HG03066 (cell line): ENCODE results near the gene SDR42E2.
A peak's percentile ranks its signal among the peaks of the same experiment; 100 is the strongest.
"Not testable (repeated sequence)": the region's sequence is repeated elsewhere in the genome, so short reads cannot be mapped to it uniquely, and the experiment has no call there.

Experiments
- ATAC-seq: cut with Tn5 transposase; IDR thresholded peaks from one replicate; pipeline ENCODE4 v1.9.1; 2021; ENCODE audit warnings: low read depth; ENCODE audit not compliant: unreplicated experiment

The SDR42E2 gene

GRCh38 chr16:22207715-22208360 lies 45.5 kb downstream of the SDR42E2 start:
- no peak for ATAC-seq

DNA sequence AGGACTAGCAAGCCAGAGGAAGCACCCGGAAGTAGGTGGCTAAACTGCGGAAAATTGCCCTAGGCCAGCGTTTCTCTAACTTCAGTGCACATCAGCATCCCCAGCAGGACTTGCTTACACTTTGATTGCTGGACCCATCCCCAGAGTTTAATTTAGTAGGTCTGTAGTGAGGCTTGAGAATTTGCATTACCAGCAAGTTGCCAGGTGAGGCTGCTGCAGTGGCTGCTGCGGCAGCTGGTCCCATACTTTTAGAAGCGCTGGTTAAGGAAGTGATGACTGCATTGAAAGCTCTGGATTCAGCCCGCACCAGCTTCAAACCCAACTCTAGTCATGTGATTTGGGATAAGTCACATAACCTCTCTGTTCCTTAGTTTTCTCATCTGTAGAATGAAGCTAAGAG lies 48.0 kb downstream of the SDR42E2 start:
- ATAC-seq = no peak

DNA sequence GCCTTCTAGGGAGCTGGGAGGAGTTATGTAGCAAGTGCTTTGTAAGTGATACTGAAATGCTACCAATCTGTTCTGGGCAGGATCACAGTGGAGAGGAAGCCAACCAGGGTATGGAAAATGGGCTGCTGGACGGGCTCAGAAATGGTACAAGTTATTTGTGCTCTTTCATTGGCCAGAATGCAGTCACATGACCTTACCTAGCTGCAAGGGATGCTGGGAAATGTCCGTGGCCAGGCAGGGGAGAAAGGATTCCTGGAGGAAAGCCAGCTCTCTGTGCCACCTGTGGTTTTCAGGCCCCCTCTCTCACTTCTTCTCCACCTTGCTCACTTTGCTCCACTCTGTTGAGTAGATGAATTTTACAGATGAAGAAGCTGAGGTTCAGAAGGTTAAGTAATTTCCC lies 48.5 kb downstream of the SDR42E2 start:
- no peak for ATAC-seq

DNA sequence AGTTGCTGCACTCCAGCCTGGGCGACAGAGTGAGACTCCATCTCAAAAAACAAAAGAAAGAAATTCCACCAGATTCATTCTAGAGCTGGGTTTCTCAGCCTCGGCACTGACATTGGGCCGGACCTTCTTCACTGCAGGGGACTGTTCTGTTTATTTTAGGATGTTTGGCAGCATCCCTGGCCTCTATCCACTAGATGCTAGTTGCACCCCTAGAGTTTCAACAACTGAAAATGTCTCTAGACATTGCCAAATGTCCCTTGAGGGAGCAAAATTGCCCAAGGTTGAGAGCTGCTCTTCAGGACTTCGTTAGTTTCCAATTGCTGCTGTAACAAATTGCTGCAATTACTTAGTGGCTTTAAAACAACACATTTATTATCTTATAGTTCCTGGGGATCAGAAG lies 50.9 kb downstream of the SDR42E2 start:
- ATAC-seq = no peak

GRCh38 chr16:22213801-22214200 lies 51.5 kb downstream of the SDR42E2 start:
- no peak for ATAC-seq

GRCh38 chr16:22214402-22214801 lies 52.1 kb downstream of the SDR42E2 start:
- ATAC-seq = no peak

DNA sequence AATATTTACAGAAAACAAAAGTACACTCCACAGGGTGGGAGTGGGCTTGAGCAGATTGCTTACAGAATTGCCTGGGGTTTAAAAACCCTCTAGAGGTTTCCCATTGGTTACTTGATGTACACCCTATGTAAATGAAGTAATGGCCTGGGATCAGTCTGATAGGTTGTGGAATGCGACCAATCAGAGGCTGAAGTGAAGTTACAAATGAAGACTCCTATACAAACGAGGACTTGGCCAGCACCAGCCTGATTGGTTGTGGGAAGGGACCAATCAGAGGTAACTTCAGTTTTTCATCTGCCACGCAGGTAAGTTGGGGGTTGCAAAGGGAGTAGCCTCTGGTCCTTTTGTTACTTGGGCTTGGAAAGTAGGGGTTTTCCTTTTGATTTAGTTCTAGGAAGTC lies 52.6 kb downstream of the SDR42E2 start:
- ATAC-seq = no peak

DNA sequence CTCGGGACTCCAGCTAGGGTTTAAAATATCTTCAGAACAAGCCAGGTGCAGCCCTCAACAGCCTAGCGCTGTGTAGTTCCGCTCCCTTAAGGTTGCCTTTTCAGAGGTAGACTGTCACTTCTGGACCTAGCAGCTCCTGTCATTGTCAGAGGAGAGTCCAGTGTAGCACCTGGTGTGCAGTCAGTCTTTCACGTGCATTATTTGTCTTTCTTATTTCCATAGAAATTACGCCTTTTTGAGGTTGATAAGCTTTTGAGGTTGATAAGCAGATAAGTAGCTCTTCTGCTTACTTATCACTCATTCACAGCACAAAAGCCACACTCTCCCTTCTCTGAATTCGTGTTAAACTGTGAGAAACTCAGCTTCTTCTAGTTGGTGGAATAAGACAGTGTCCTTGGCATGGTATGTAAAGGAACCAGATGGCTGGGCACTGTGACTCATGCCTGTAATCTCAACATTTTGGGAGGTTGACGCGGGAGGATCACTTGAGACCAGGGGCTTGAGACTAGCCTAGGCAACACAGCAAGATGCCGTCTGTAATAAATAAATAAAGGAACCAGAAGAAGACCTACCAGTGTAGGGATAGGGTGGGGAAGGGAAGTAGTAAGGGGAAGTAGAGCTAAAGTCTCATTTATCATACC lies 54.0 kb downstream of the SDR42E2 start:
- ATAC-seq = no peak

GRCh38 chr16:22216832-22217225 lies 54.5 kb downstream of the SDR42E2 start:
- not testable (repeated sequence) for ATAC-seq

DNA sequence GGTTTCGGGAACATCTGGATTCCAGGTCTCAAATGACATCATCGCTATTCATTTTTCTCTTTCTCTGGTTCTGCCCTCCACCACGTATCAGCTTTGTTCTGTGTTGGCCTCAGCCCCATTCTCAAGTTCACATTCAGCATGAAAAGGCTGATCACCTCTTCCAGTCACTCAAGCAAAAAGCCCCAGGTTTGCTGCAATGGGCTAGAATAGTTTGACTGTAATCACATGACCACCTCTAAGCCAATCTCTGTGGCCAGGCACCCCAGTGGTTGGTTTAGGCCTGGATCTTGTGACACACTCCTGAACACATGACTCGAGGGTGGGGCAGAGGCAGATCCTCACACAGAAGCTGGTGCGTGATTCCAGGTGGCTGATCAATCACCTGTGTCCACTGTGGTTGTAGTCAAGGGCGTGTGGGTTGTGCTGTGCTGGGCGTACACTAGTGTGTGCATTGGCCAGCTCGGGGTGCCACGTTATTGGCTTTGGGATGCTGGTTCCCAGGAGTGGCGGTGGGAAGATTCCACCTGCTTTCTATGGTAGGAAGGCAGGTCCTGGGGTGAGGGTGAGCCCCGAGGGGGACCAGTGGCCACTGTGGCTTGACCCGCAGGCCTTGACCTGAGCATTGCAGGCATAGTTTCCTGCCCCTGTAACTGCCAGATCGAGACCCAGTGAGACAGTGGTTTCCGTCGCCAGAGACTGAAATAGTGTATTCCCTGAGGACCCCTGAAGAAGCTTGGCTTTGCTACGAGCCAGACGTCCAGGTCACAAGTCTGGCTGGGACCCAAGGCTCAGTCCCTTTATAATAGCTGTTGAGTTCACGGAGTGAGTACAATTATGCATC lies 55.8 kb downstream of the SDR42E2 start:
- peak; percentile 75 for ATAC-seq

- no peak for ATAC-seq
These were observed 57.2 kb downstream of the SDR42E2 start for GRCh38 chr16:22219389-22220068.

DNA sequence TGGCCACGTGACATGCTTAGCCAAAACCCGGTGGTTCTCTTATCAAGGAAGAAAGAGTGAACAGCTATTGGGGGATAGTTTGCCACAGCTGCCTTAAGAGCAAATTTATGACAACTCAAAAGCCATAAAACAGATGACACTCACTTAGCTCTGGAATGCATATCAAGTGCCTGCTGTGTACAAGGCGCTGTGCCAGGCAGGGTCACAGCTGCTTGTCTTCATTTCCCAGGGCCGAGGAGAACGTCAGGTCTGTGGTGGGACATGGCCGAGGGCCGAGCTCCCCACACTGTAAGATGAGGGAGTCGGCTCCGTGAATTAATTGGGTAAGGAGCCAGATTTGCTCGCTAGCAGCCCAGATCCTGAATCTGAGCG lies 57.7 kb downstream of the SDR42E2 start:
- no peak for ATAC-seq

GRCh38 chr16:22220714-22221113 lies 58.4 kb downstream of the SDR42E2 start:
- no peak for ATAC-seq

DNA sequence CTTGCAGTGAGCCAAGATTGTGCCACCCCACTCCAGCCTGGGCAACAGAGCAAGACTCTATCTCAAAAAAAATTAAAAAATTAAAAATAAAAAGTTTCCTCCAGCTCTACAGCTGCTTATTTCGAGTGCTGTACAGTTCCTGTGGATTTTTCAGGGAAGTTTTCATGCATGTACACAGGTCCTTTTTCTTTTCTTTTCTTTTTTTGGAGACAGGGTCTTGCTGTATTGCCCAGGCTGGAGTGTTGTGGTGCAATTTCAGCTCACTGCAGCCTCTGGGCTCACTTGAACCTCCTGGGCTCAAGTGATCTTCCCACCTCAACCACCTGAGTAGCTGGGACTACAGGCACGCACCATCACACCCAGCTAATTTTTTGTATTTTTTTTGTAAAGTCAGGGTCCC lies 59.7 kb downstream of the SDR42E2 start:
- ATAC-seq = no peak

GRCh38 chr16:22222998-22223397 lies 60.7 kb downstream of the SDR42E2 start:
- ATAC-seq = no peak

DNA sequence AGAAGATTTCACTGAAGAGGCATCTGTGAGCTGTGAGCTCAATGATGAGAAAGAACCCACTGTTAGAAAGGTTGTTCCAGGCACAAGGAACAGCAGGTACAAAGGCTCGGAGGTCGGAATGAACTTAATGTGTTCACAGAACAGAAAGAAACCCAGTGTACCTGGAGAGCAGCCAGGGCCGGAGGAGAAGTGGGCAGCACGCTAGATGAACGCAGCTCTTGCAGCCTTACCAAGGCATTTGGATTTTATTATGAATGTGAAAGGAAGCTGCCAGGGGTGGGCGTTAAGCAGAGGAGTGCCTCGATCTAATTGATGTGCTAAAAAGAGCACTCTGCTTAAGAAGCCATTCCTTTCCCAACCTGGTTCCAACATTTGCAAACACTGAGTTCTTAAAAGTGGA lies 62.8 kb downstream of the SDR42E2 start:
- no peak for ATAC-seq

DNA sequence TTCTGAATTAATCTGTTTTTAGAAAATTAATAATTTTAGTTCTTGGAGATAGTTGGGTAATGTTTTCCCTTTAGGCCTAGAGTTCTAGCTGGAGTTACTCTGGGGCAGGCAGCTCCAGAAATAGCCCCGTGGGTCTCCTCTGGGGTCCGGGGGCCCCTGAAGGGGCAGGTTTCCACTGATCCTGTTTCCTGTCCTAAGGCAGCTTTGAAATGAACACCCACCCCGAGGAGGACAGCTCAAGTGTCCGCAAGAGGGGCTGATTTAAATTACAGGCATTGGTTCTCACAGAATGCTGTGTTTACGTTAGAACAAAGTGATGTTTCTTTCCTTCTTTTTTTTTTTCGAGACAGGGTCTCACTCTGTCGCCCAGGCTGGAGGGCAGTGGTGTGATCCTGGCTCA lies 67.6 kb downstream of the SDR42E2 start:
- no peak for ATAC-seq

DNA sequence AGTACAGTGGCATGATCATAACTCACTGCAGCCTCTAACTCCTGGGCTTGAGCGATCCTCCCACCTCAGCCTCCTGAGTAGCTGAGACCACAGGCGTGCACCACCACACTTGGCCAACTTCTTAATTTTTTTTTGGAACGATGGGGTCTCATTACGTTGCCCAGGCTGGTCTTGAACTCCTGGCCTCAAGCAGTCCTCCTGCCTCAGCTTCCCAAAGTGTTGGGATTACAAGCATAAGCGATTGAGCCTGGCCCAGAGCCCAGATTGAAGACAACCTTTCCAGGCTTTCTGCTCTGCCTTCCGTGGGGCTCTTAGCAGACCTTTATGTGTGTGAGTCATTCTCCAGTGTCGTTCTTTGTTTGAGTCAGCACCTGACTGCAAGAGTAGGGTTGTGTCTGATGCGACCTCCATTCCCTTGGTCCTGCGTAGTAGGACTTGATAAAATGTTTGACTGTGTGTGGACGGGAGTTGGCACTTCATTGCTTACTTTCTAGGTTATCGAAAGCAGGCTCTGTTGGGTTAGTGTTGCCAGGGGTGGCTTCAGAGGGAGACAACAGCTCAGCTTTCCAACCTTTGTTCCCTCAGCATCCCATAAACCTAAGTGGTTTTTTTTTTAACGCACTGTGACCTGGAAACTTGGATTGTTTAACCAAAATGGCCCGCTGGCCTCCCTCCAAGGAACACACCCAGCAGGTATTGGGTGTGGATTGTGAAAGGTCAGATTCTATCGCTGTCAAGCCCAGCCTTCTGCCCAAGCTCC lies 70.2 kb downstream of the SDR42E2 start:
- ATAC-seq = no peak

DNA sequence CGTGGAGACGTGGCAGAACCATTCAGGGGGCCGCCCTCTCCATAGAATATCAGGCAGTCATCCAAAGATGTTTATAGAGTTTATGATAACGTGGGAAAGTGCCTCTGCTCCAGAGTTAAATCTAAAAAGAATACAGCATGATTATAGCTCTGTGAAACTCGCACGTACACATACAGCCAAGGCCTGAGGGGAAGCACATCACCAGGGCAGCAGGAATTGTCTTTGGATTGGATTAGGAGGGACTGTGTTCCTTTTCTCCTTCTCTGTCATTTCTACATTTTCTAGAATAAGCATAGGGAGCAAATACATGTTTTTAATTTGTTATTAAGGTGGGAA lies 70.7 kb downstream of the SDR42E2 start:
- no peak for ATAC-seq

DNA sequence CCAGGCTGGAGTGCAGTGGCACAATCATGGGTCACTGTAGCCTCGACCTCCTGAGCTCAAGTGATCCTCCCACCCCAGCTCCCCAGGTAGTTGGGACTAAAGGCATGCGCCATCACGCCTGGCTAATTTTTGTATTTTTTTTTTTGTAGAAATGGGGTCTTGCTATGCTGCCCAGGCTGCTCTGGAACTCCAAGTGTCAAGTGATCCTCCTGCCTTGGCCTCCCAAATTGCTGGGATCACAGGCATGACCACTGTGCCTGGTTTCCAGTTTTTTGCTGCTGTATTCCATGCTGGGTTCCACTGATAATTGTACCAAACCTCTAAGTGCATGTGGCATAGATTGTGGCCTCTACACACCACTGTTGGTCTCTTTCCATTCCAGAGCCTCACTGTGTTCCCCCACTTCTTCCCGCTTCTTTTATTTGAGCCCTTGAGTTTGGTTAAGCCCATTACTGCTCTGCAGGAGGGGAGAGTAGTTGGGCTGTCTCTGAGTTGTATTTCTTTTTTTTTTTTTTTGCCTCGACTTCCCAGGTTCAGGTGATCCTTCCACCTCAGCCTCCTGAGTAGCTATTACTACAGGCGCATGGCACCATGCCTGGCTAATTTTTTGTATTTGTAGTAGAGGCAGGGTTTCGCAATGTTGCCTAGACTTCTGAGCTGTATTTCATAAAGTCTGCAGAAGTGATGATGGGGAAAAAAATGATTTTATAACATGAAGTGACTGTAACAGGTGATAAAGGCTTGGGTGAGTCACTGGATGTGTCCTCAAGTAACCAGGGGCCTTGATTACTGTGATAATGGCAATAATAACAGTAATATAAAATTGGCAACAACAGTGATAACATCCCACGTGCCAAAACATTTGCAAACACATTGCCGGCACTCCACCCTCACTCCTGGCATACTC lies 73.8 kb downstream of the SDR42E2 start:
- ATAC-seq = no peak
